Neutrophil (primary cell): ENCODE data around the gene GPC6.

ENCODE experiments used
- H3K27ac ChIP-seq: fragments of 200-600 bp; sonication (generic); 2 replicates; pipeline ENCODE4 v1.5.1; 2016; ENCODE audit warnings: mild to moderate bottlenecking, moderate library complexity
- H3K27me3 ChIP-seq: fragments of 200-600 bp; sonication (generic); 2 replicates; pipeline ENCODE4 v1.6.0; 2016; ENCODE audit warnings: mild to moderate bottlenecking
- H3K36me3 ChIP-seq: fragments of 200-600 bp; sonication (generic); 2 replicates; pipeline ENCODE4 v1.5.1; 2017
- H3K4me1 ChIP-seq, 2 experiments: fragments of 200-600 bp in 1 of 2; sonication (generic) in 1 of 2; 1 replicate in 1 of 2; 2 replicates in 1 of 2; pipeline versions ENCODE4 v1.5.1 to v1.6.1; 2013 to 2016; ENCODE audit warnings: low read depth in 1 of 2, low read length in 1 of 2, mild to moderate bottlenecking in 1 of 2, moderate library complexity in 1 of 2; ENCODE audit not compliant: control insufficient read depth in 1 of 2, insufficient read depth in 1 of 2
- H3K4me3 ChIP-seq, 2 experiments: fragments of 200-600 bp in 1 of 2; sonication (generic) in 1 of 2; 1 replicate in 1 of 2; 2 replicates in 1 of 2; pipeline ENCODE4 v1.5.1; 2013 to 2016; ENCODE audit warnings: low read depth in 1 of 2, low read length in 1 of 2, mild to moderate bottlenecking in 1 of 2, moderate library complexity in 1 of 2
- H3K9me3 ChIP-seq: fragments of 200-600 bp; sonication (generic); 2 replicates; pipeline ENCODE4 v1.5.1; 2016
- CTCF ChIP-seq: fragments of 200-600 bp; sonication (generic); IDR thresholded peaks from 2 replicates; pipeline ENCODE4 v1.5.1; 2016; ENCODE audit warnings: antibody characterized with exemption

The GPC6 gene

GRCh38 chr13:94216476-94216875, 989.9 kb downstream of the GPC6 start:
- Histone ChIP-seq H3K27me3 (no peaks in the 10 kb centered on the region), H3K9me3 (no peaks in the 10 kb centered on the region), H3K36me3 (no peaks in the 10 kb centered on the region), H3K4me3 (no peak overlapping the region), H3K27ac (no peak overlapping the region), H3K4me1 (no peaks in the 10 kb centered on the region)
- TF ChIP-seq CTCF, result no peak

- H3K27ac ChIP-seq, result no peak overlapping the region
- no peaks in the 10 kb centered on the region for H3K27me3 ChIP-seq
- H3K4me3 ChIP-seq, result no peak overlapping the region
- no peaks in the 10 kb centered on the region for H3K9me3 ChIP-seq
- H3K36me3 ChIP-seq, result no peaks in the 10 kb centered on the region
- TF ChIP-seq CTCF, result no peak
- H3K4me1 ChIP-seq, result no peaks in the 10 kb centered on the region
Observed at GRCh38 chr13:94217370-94217769, 990.8 kb downstream of the GPC6 start.

GRCh38 chr13:94218537-94218936, 991.9 kb downstream of the GPC6 start:
- TF ChIP-seq CTCF, result no peak
- Histone ChIP-seq H3K27me3 (no peaks in the 10 kb centered on the region), H3K4me1 (no peaks in the 10 kb centered on the region), H3K9me3 (no peaks in the 10 kb centered on the region), H3K36me3 (no peaks in the 10 kb centered on the region), H3K27ac (no peak overlapping the region), H3K4me3 (no peak overlapping the region)

- Histone ChIP-seq H3K4me1 (no peaks in the 10 kb centered on the region), H3K27ac (no peak overlapping the region), H3K27me3 (no peaks in the 10 kb centered on the region), H3K9me3 (no peaks in the 10 kb centered on the region), H3K4me3 (no peak overlapping the region), H3K36me3 (no peaks in the 10 kb centered on the region)
- TF ChIP-seq CTCF, result no peak
Observed at GRCh38 chr13:94218951-94219350, 992.3 kb downstream of the GPC6 start.

- Histone ChIP-seq H3K4me3 (no peak overlapping the region), H3K27me3 (no peaks in the 10 kb centered on the region), H3K4me1 (no peaks in the 10 kb centered on the region), H3K9me3 (no peaks in the 10 kb centered on the region), H3K27ac (no peak overlapping the region), H3K36me3 (no peaks in the 10 kb centered on the region)
- no peak for TF ChIP-seq CTCF
Observed at GRCh38 chr13:94224670-94225069, 998.1 kb downstream of the GPC6 start.
